ENCODE measurements around the gene FOXN3. TPM values are rescaled to one million over a fixed set of nuclear protein-coding genes. Genes with fewer than 3 reads are reported as not detected.

Gene FOXN3
- total and polyA plus RNA-seq, 2 donors (not counting 3 experiments of a cell fraction or from before 2014, with no cell fraction given) = 16.9 to 41.8 TPM

GRCh38 chr14:89454996-89455395, 38.0 kb upstream of the FOXN3 start:
- ChIA-PET POLR2A (interaction anchor here (0.6 kb wide), 1 partner anchor 972 kb away, joined by 3 read pairs; no protein-coding TSS in a partner anchor), CTCF (no interaction called here)
- no peaks in the 10 kb centered on the region for H3K9me3 ChIP-seq (replicated peaks; ENCODE audit: control insufficient read depth, insufficient read depth, low read length)
- no peaks in the 10 kb centered on the region for H4K20me1 ChIP-seq (replicated peaks; ENCODE audit: control insufficient read depth, extremely low read depth, insufficient read depth, low read length)
- H3K9ac ChIP-seq (replicated peaks; ENCODE audit: extremely low read depth, insufficient read depth, low read length) = no peak overlapping the region
- H3K36me3 ChIP-seq (ENCODE audit: control insufficient read depth in 2 of 2, extremely low read depth in 1 of 2, insufficient read depth in 2 of 2, low read length in 2 of 2) = no peaks in the 10 kb centered on the region
- dilution Hi-C loops (cut with MboI; ENCODE audit: extremely low pct_ligation_motif_present, low sequenced_read_pairs) (no loop called here), intact Hi-C loops (cut with micrococcal nuclease) (no loop called here)
- no peak overlapping the region for H3K27ac ChIP-seq (ENCODE audit: insufficient read depth, low read depth, low read length)
- no TSS peak for BruUV-seq (replicated peaks)
- H3K9me1 ChIP-seq (replicated peaks; ENCODE audit: control insufficient read depth, extremely low read depth, insufficient read depth, low read length) = no peaks in the 10 kb centered on the region
- H2AFZ ChIP-seq (ENCODE audit: low read depth, low read length) = no peak overlapping the region
- no peak overlapping the region for H3K4me3 ChIP-seq (replicated peaks in 1 of 3; ENCODE audit: insufficient read depth in 1 of 3, low read depth in 1 of 3, low read length in 3 of 3)
- H3K27me3 ChIP-seq (ENCODE audit: control insufficient read depth in 2 of 2, insufficient read depth in 2 of 2, low read length in 2 of 2) = no peaks in the 10 kb centered on the region
- no peak for DNase-seq (ENCODE audit: low read depth, low spot score)
- H3K4me2 ChIP-seq (ENCODE audit: insufficient read depth, low read length) = no peak overlapping the region
- TF ChIP-seq EZH2 (IDR thresholded peaks at IDR 0.05; ENCODE audit: borderline replicate concordance, low read depth, low read length, severe bottlenecking) (no peak), GATA2 (IDR thresholded peaks at IDR 0.05; ENCODE audit: insufficient read depth, insufficient read length, low read depth, low read length) (no peak), MYC (IDR thresholded peaks at IDR 0.05; ENCODE audit: low read depth, low read length) (no peak), JUN (IDR thresholded peaks at IDR 0.05; ENCODE audit: borderline replicate concordance, insufficient read depth, insufficient read length, low read depth) (no peak), POLR2A (IDR thresholded peaks at IDR 0.05; ENCODE audit: low read depth, low read length) (no peak), MAX (IDR thresholded peaks at IDR 0.05; ENCODE audit: insufficient read depth, insufficient read length) (no peak), CTCF (IDR thresholded peaks at IDR 0.05; ENCODE audit: extremely low read depth in 1 of 2, insufficient read depth in 1 of 2, low read depth in 1 of 2, low read length in 2 of 2) (no peak), FOS (IDR thresholded peaks at IDR 0.05; ENCODE audit: borderline replicate concordance, insufficient read depth, low read length) (no peak), POLR2AphosphoS5 (IDR thresholded peaks at IDR 0.05; ENCODE audit: insufficient read depth, low read depth, low read length) (no peak)
- H3K79me2 ChIP-seq (ENCODE audit: control insufficient read depth, insufficient read depth, low read length) = no peaks in the 10 kb centered on the region
- no peak for FAIRE-seq
- H3K4me1 ChIP-seq (ENCODE audit: control insufficient read depth, extremely low read depth, insufficient read depth, low read length) = no peaks in the 10 kb centered on the region
